CD4-positive, alpha-beta T cell treated with Interleukin-17A for 4 hours (primary cell): ENCODE results near the gene CC2D1A.
"Not testable (repeated sequence)": the region's sequence is repeated elsewhere in the genome, so short reads cannot be mapped to it uniquely, and the experiment has no call there.

Source experiments
- DNase-seq: peaks from one replicate; pipeline ENCODE4 v3.0.0-alpha.2; 2020; ENCODE audit warnings: mixed read lengths

The CC2D1A gene

GRCh38 chr19:13909430-13909829 lies 3.4 kb downstream of the CC2D1A start:
- no peak for DNase-seq

- DNase-seq, result no peak
These were observed 7.4 kb downstream of the CC2D1A start for GRCh38 chr19:13913352-13913751.

- no peak for DNase-seq
These were observed 8.8 kb downstream of the CC2D1A start for GRCh38 chr19:13914777-13915176.

GRCh38 chr19:13917888-13918406 lies 11.9 kb downstream of the CC2D1A start:
- no peak for DNase-seq

- DNase-seq, result no peak
These were observed 12.9 kb downstream of the CC2D1A start for GRCh38 chr19:13918726-13919411.

- DNase-seq, result no peak
These were observed 14.5 kb downstream of the CC2D1A start for GRCh38 chr19:13920524-13920923.

GRCh38 chr19:13920940-13921747 lies 15.1 kb downstream of the CC2D1A start:
- DNase-seq, result no peak

- DNase-seq, result not testable (repeated sequence)
These were observed 16.1 kb downstream of the CC2D1A start for GRCh38 chr19:13922118-13922517.

GRCh38 chr19:13923194-13923987 lies 17.4 kb downstream of the CC2D1A start:
- DNase-seq, result no peak

- no peak for DNase-seq
These were observed 20.0 kb downstream of the CC2D1A start for GRCh38 chr19:13926010-13926409.

- DNase-seq, result no peak
These were observed 20.7 kb downstream of the CC2D1A start for GRCh38 chr19:13926715-13927114.

- DNase-seq, result no peak
These were observed 23.3 kb downstream of the CC2D1A start for GRCh38 chr19:13929340-13929739.

- DNase-seq, result no peak
These were observed 24.0 kb downstream of the CC2D1A start for GRCh38 chr19:13929956-13930355.

- DNase-seq, result no peak
These were observed 24.4 kb downstream of the CC2D1A start for GRCh38 chr19:13930402-13930801.

GRCh38 chr19:13931391-13932148 lies 25.6 kb downstream of the CC2D1A start:
- DNase-seq, result no peak

GRCh38 chr19:13932149-13932637 lies 26.2 kb downstream of the CC2D1A start:
- no peak for DNase-seq

- no peak for DNase-seq
These were observed 27.0 kb downstream of the CC2D1A start for GRCh38 chr19:13932911-13933393.

GRCh38 chr19:13934785-13935109 lies 28.7 kb downstream of the CC2D1A start:
- DNase-seq, result no peak

- no peak for DNase-seq
These were observed 29.9 kb downstream of the CC2D1A start for GRCh38 chr19:13935765-13936510.

GRCh38 chr19:13937479-13938300 lies 31.7 kb downstream of the CC2D1A start:
- DNase-seq, result no peak
